ENCODE measurements around the gene BLVRB.

DNA sequence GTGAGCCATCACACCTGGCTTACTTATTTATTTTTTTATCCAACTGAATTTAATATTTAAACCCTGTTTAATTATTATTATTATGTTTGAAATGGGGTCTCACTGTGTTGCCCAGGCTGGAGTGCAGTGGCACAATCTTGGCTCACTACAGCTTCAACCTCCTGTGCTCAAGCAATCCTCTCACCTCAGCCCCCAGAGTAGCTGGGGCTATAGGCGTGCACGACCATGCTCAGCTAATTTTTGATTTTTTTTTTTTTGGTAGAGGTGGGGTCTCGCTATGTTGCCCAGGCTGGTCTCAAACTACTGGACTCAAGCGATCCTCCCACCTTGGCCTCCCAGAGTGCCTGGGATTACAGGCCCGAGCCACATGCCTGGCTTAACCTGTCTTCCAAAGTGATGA is 33.8 kb upstream of the BLVRB start:
- TF ChIP-seq POLR2AphosphoS5 (IDR thresholded peaks at IDR 0.05): no peak
- TF ChIP-seq, protein P1, sequence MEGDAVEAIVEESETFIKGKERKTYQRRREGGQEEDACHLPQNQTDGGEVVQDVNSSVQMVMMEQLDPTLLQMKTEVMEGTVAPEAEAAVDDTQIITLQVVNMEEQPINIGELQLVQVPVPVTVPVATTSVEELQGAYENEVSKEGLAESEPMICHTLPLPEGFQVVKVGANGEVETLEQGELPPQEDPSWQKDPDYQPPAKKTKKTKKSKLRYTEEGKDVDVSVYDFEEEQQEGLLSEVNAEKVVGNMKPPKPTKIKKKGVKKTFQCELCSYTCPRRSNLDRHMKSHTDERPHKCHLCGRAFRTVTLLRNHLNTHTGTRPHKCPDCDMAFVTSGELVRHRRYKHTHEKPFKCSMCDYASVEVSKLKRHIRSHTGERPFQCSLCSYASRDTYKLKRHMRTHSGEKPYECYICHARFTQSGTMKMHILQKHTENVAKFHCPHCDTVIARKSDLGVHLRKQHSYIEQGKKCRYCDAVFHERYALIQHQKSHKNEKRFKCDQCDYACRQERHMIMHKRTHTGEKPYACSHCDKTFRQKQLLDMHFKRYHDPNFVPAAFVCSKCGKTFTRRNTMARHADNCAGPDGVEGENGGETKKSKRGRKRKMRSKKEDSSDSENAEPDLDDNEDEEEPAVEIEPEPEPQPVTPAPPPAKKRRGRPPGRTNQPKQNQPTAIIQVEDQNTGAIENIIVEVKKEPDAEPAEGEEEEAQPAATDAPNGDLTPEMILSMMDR (IDR thresholded peaks at IDR 0.05): no peak
